ENCODE data around the gene TMEM234.

DNA sequence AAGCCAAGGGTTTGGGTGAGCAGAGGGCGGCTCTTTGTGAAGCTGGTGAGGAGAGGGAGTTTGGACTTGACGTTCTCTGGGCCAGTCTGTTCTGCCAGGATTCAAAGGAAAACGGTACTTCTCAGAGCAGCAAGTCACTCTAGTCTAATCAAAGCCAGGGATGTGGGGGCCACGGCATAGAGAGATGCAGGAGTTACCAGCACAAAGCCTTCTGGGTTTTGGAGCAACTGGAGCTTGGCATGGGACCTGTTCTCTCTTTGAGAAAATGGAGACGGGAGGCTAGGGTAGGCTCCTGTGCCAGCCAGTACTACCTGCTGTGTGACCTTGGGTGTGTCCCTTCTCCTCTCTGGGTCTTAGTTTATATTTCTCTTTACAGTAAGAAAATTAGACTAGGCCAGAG is 40.6 kb downstream of the TMEM234 start:
- TF ChIP-seq, protein P1, sequence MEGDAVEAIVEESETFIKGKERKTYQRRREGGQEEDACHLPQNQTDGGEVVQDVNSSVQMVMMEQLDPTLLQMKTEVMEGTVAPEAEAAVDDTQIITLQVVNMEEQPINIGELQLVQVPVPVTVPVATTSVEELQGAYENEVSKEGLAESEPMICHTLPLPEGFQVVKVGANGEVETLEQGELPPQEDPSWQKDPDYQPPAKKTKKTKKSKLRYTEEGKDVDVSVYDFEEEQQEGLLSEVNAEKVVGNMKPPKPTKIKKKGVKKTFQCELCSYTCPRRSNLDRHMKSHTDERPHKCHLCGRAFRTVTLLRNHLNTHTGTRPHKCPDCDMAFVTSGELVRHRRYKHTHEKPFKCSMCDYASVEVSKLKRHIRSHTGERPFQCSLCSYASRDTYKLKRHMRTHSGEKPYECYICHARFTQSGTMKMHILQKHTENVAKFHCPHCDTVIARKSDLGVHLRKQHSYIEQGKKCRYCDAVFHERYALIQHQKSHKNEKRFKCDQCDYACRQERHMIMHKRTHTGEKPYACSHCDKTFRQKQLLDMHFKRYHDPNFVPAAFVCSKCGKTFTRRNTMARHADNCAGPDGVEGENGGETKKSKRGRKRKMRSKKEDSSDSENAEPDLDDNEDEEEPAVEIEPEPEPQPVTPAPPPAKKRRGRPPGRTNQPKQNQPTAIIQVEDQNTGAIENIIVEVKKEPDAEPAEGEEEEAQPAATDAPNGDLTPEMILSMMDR (conservative IDR thresholded peaks at IDR 0.05; ENCODE audit: low read depth, low read length): no peak
- TF ChIP-seq, protein P2, sequence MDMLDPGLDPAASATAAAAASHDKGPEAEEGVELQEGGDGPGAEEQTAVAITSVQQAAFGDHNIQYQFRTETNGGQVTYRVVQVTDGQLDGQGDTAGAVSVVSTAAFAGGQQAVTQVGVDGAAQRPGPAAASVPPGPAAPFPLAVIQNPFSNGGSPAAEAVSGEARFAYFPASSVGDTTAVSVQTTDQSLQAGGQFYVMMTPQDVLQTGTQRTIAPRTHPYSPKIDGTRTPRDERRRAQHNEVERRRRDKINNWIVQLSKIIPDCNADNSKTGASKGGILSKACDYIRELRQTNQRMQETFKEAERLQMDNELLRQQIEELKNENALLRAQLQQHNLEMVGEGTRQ (IDR thresholded peaks at IDR 0.05; ENCODE audit: low read depth, low read length): no peak
